Measurements from ENCODE around the gene WNT7B. TPM values are rescaled to one million over a fixed set of nuclear protein-coding genes. Genes with fewer than 3 reads are reported as not detected.
"Not testable (repeated sequence)": the region's sequence is repeated elsewhere in the genome, so short reads cannot be mapped to it uniquely, and the experiment has no call there.

WNT7B gene
- total RNA-seq, 1 donor from 2014 or later: 14.2 TPM

GRCh38 chr22:46007003-46007847 lies 30.3 kb upstream of the WNT7B start:
- Mint-ChIP-seq H3K4me3 (no peak overlapping the region), H3K9me3 (no peaks in the 10 kb centered on the region), H3K4me1 (no peaks in the 10 kb centered on the region), H3K27ac (ENCODE audit: unreplicated experiment) (no peak overlapping the region), H3K36me3 (ENCODE audit: low read depth) (no peaks in the 10 kb centered on the region), H3K27me3 (ENCODE audit: low read depth) (no peaks in the 10 kb centered on the region)
- DNase-seq (ENCODE audit: low read depth, low spot score): no peak
- no peak for TF ChIP-seq CTCF (conservative IDR thresholded peaks at IDR 0.05)

GRCh38 chr22:46006379-46007002 lies 29.5 kb upstream of the WNT7B start:
- Mint-ChIP-seq H3K27me3 (ENCODE audit: low read depth) (no peaks in the 10 kb centered on the region), H3K4me3 (no peak overlapping the region), H3K36me3 (ENCODE audit: low read depth) (no peaks in the 10 kb centered on the region), H3K27ac (ENCODE audit: unreplicated experiment) (no peak overlapping the region), H3K9me3 (no peaks in the 10 kb centered on the region), H3K4me1 (no peaks in the 10 kb centered on the region)
- peak; percentile 90 for DNase-seq (ENCODE audit: low read depth, low spot score)
- TF ChIP-seq CTCF (conservative IDR thresholded peaks at IDR 0.05): peak; percentile 97

- H3K9me3 Mint-ChIP-seq; DNase-seq (ENCODE audit: low read depth, low spot score); H3K27me3 Mint-ChIP-seq (ENCODE audit: low read depth); H3K36me3 Mint-ChIP-seq (ENCODE audit: low read depth); H3K4me3 Mint-ChIP-seq; H3K4me1 Mint-ChIP-seq; H3K27ac Mint-ChIP-seq (ENCODE audit: unreplicated experiment): not testable (repeated sequence)
Observed at GRCh38 chr22:46005116-46005705, 28.2 kb upstream of the WNT7B start.

GRCh38 chr22:46004105-46004866 lies 27.3 kb upstream of the WNT7B start:
- Mint-ChIP-seq H3K36me3 (ENCODE audit: low read depth) (no peaks in the 10 kb centered on the region), H3K27me3 (ENCODE audit: low read depth) (no peaks in the 10 kb centered on the region), H3K9me3 (no peaks in the 10 kb centered on the region), H3K27ac (ENCODE audit: unreplicated experiment) (no peak overlapping the region), H3K4me1 (no peaks in the 10 kb centered on the region), H3K4me3 (no peak overlapping the region)
- no peak for DNase-seq (ENCODE audit: low read depth, low spot score)
- no peak for TF ChIP-seq CTCF (conservative IDR thresholded peaks at IDR 0.05)

- Mint-ChIP-seq H3K9me3 (no peaks in the 10 kb centered on the region), H3K27me3 (ENCODE audit: low read depth) (peaks cover 2% of the 10 kb centered on the region)
- TF ChIP-seq CTCF (conservative IDR thresholded peaks at IDR 0.05): no peak
Observed at GRCh38 chr22:46003271-46004091, 26.5 kb upstream of the WNT7B start.

More at GRCh38 chr22:46003271-46004091, 26.5 kb upstream of the WNT7B start:
- Mint-ChIP-seq H3K27ac (ENCODE audit: unreplicated experiment) (no peak overlapping the region), H3K4me1 (no peaks in the 10 kb centered on the region), H3K36me3 (ENCODE audit: low read depth) (no peaks in the 10 kb centered on the region), H3K4me3 (no peak overlapping the region)
- no peak for DNase-seq (ENCODE audit: low read depth, low spot score)

Measured in neural crest cell (in vitro differentiated cells).